HepG2 (cell line): ENCODE data around the gene PRPF4. TPM values are rescaled to one million over a fixed set of nuclear protein-coding genes. Genes with fewer than 3 reads are reported as not detected.

Experiments
- TP53 ChIP-seq: sonication (generic); formaldehyde crosslinking; conservative IDR thresholded peaks from 2 replicates; pipeline ENCODE4 v1.4.0; 2020; ENCODE audit warnings: missing genetic modification reagents
- YEATS2 ChIP-seq: sonication (generic); formaldehyde crosslinking; IDR thresholded peaks from 2 replicates; pipeline ENCODE4 v1.4.0; 2020; ENCODE audit warnings: missing genetic modification reagents, borderline replicate concordance
- YEATS4 ChIP-seq: sonication (generic); formaldehyde crosslinking; IDR thresholded peaks from 2 replicates; pipeline ENCODE4 v1.4.0; 2020; ENCODE audit warnings: missing genetic modification reagents, borderline replicate concordance
- ZFX ChIP-seq: sonication (generic); formaldehyde crosslinking; IDR thresholded peaks from 2 replicates; pipeline ENCODE4 v1.4.0; 2020; ENCODE audit warnings: mild to moderate bottlenecking, low read depth, missing genetic modification reagents, moderate library complexity
- ZNF30 ChIP-seq: sonication (generic); formaldehyde crosslinking; IDR thresholded peaks from 2 replicates; pipeline ENCODE4 v1.5.0; 2020; ENCODE audit warnings: mild to moderate bottlenecking, missing genetic modification reagents
- ZNF326 ChIP-seq: sonication (generic); formaldehyde crosslinking; IDR thresholded peaks from 2 replicates; pipeline ENCODE4 v1.4.0; 2020; ENCODE audit warnings: missing genetic modification reagents, borderline replicate concordance
- ZNF446 ChIP-seq: sonication (generic); formaldehyde crosslinking; IDR thresholded peaks from 2 replicates; pipeline ENCODE4 v1.5.0; 2020; ENCODE audit warnings: mild to moderate bottlenecking, missing genetic modification reagents
- ZNF460 ChIP-seq: sonication (generic); formaldehyde crosslinking; IDR thresholded peaks from 2 replicates; pipeline ENCODE4 v1.5.1; 2020; ENCODE audit warnings: missing genetic modification reagents, mild to moderate bottlenecking, borderline replicate concordance
- polyA plus RNA-seq, 8 experiments: library from polyadenylated mRNA; depleted of rRNA in 3 of 8; stranded (reverse) in 7 of 8; unstranded in 1 of 8; fragments of >200 nt; fragmentation: Illumina TruSeq in 4 of 8; extraction: Trizol in 4 of 8; gene quantifications; 2 replicates each; pipeline versions ENCODE4 v1.2.1 to v1.2.3, GENCODE V29; 2011 to 2016; ENCODE audit warnings: low read depth in 4 of 8, missing spikeins in 1 of 8, mixed read lengths in 1 of 8; ENCODE audit not compliant: insufficient read depth in 1 of 8
- total RNA-seq, 5 experiments: library from RNA; depleted of rRNA; stranded (reverse); fragments of >200 nt; fragmentation: Illumina TruSeq; extraction: Trizol; gene quantifications; 2 replicates each; pipeline ENCODE4 v1.2.3, GENCODE V29; 2016; ENCODE audit warnings: low read depth in 1 of 5
- TF ChIP-seq, protein P1 (sequence below): sonication (generic); formaldehyde crosslinking; IDR thresholded peaks from 2 replicates; pipeline ENCODE4 v1.5.0; 2020; ENCODE audit warnings: missing genetic modification reagents
- TF ChIP-seq, protein P2 (sequence below): sonication (generic); formaldehyde crosslinking; IDR thresholded peaks from 2 replicates; pipeline ENCODE4 v1.5.0; 2020; ENCODE audit warnings: missing genetic modification reagents, mild to moderate bottlenecking, borderline replicate concordance
- TF ChIP-seq, protein P3 (sequence below): IDR thresholded peaks from 2 replicates; pipeline ENCODE4 v1.6.1; 2016; ENCODE audit warnings: low read depth, missing genetic modification reagents, missing compliant biosample characterization
- TF ChIP-seq, protein P4 (sequence below): sonication (generic); formaldehyde crosslinking; IDR thresholded peaks from 2 replicates; pipeline ENCODE4 v1.4.0; 2020; ENCODE audit warnings: mild to moderate bottlenecking, missing genetic modification reagents

PRPF4 gene
- total and polyA plus RNA-seq, 2 of the 13 experiments (the other 11 are each of a cell fraction or from before 2014, with no cell fraction given) = 10.3 to 49.0 TPM

DNA sequence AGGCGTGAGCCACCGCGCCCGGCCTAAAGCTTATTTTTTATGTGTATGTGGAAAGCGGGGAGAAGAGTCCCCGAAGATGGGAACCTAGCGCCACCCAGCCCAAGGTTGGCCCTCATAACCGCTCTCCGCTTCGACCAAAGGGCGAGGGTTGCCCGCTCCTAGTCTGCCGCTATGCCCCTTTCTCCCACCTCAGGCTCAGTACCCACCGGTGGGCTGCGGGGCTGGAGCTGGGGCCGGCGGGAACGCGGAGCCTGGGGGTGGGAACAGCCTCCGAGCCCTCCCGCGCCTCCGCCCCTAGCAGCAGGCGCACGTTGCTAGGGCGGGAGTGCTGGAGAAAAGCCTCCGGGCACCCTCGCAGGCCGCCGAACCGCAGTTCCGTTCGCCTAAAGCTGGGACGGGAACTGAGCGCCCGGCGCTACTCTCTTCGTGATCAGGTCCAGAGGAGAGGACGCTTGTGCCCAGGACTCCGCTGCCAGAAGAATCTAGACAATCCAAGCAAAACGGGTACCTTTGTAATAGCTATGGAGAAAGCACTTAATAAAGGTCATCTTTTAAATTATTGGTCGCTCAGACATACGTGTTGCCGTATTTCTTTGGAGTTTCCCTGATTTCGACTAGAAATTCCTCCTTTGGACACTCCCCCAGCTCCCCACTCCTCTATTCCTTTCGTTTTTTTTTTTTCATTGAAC lies 64.7 kb downstream of the PRPF4 start, which contains the start of gene WDR31 (continued):
- TF ChIP-seq, protein P1, sequence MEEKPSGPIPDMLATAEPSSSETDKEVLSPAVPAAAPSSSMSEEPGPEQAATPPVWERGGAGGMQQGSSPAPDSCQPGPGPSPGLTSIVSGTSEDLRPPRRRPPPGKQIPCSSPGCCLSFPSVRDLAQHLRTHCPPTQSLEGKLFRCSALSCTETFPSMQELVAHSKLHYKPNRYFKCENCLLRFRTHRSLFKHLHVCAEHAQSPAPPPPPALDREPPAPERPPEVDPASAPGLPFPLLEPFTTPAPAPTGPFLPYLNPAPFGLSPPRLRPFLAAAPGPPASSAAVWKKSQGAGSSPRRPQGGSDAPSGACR (CRISPR knock-in tag) = peak; percentile 60
- peak; percentile 93 for TF ChIP-seq YEATS2 (CRISPR knock-in tag)
- TF ChIP-seq ZNF460 = peak; percentile 90
- peak; percentile 98 for TF ChIP-seq YEATS4
- TF ChIP-seq ZFX (CRISPR knock-in tag) = peak; percentile 90
- TF ChIP-seq, protein P2, sequence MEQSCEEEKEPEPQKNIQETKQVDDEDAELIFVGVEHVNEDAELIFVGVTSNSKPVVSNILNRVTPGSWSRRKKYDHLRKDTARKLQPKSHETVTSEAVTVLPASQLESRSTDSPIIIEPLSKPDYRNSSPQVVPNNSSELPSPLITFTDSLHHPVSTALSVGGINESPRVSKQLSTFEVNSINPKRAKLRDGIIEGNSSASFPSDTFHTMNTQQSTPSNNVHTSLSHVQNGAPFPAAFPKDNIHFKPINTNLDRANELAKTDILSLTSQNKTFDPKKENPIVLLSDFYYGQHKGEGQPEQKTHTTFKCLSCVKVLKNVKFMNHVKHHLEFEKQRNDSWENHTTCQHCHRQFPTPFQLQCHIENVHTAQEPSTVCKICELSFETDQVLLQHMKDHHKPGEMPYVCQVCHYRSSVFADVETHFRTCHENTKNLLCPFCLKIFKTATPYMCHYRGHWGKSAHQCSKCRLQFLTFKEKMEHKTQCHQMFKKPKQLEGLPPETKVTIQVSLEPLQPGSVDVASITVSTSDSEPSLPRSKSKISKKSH (CRISPR knock-in tag) = no peak; the same call in 1 of the 2 replicates
- no peak for TF ChIP-seq ZNF446
- TF ChIP-seq ZNF326 (CRISPR knock-in tag) = no peak
- 0 out of 2 replicates have a peak, but pooled peaks have one; percentile 59 for TF ChIP-seq ZNF30 (CRISPR knock-in tag)
- TF ChIP-seq, protein P3, sequence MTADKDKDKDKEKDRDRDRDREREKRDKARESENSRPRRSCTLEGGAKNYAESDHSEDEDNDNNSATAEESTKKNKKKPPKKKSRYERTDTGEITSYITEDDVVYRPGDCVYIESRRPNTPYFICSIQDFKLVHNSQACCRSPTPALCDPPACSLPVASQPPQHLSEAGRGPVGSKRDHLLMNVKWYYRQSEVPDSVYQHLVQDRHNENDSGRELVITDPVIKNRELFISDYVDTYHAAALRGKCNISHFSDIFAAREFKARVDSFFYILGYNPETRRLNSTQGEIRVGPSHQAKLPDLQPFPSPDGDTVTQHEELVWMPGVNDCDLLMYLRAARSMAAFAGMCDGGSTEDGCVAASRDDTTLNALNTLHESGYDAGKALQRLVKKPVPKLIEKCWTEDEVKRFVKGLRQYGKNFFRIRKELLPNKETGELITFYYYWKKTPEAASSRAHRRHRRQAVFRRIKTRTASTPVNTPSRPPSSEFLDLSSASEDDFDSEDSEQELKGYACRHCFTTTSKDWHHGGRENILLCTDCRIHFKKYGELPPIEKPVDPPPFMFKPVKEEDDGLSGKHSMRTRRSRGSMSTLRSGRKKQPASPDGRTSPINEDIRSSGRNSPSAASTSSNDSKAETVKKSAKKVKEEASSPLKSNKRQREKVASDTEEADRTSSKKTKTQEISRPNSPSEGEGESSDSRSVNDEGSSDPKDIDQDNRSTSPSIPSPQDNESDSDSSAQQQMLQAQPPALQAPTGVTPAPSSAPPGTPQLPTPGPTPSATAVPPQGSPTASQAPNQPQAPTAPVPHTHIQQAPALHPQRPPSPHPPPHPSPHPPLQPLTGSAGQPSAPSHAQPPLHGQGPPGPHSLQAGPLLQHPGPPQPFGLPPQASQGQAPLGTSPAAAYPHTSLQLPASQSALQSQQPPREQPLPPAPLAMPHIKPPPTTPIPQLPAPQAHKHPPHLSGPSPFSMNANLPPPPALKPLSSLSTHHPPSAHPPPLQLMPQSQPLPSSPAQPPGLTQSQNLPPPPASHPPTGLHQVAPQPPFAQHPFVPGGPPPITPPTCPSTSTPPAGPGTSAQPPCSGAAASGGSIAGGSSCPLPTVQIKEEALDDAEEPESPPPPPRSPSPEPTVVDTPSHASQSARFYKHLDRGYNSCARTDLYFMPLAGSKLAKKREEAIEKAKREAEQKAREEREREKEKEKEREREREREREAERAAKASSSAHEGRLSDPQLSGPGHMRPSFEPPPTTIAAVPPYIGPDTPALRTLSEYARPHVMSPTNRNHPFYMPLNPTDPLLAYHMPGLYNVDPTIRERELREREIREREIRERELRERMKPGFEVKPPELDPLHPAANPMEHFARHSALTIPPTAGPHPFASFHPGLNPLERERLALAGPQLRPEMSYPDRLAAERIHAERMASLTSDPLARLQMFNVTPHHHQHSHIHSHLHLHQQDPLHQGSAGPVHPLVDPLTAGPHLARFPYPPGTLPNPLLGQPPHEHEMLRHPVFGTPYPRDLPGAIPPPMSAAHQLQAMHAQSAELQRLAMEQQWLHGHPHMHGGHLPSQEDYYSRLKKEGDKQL (CRISPR knock-in tag) = 0 out of 2 replicates have a peak, but pooled peaks have one; percentile 44
- TF ChIP-seq, protein P4, sequence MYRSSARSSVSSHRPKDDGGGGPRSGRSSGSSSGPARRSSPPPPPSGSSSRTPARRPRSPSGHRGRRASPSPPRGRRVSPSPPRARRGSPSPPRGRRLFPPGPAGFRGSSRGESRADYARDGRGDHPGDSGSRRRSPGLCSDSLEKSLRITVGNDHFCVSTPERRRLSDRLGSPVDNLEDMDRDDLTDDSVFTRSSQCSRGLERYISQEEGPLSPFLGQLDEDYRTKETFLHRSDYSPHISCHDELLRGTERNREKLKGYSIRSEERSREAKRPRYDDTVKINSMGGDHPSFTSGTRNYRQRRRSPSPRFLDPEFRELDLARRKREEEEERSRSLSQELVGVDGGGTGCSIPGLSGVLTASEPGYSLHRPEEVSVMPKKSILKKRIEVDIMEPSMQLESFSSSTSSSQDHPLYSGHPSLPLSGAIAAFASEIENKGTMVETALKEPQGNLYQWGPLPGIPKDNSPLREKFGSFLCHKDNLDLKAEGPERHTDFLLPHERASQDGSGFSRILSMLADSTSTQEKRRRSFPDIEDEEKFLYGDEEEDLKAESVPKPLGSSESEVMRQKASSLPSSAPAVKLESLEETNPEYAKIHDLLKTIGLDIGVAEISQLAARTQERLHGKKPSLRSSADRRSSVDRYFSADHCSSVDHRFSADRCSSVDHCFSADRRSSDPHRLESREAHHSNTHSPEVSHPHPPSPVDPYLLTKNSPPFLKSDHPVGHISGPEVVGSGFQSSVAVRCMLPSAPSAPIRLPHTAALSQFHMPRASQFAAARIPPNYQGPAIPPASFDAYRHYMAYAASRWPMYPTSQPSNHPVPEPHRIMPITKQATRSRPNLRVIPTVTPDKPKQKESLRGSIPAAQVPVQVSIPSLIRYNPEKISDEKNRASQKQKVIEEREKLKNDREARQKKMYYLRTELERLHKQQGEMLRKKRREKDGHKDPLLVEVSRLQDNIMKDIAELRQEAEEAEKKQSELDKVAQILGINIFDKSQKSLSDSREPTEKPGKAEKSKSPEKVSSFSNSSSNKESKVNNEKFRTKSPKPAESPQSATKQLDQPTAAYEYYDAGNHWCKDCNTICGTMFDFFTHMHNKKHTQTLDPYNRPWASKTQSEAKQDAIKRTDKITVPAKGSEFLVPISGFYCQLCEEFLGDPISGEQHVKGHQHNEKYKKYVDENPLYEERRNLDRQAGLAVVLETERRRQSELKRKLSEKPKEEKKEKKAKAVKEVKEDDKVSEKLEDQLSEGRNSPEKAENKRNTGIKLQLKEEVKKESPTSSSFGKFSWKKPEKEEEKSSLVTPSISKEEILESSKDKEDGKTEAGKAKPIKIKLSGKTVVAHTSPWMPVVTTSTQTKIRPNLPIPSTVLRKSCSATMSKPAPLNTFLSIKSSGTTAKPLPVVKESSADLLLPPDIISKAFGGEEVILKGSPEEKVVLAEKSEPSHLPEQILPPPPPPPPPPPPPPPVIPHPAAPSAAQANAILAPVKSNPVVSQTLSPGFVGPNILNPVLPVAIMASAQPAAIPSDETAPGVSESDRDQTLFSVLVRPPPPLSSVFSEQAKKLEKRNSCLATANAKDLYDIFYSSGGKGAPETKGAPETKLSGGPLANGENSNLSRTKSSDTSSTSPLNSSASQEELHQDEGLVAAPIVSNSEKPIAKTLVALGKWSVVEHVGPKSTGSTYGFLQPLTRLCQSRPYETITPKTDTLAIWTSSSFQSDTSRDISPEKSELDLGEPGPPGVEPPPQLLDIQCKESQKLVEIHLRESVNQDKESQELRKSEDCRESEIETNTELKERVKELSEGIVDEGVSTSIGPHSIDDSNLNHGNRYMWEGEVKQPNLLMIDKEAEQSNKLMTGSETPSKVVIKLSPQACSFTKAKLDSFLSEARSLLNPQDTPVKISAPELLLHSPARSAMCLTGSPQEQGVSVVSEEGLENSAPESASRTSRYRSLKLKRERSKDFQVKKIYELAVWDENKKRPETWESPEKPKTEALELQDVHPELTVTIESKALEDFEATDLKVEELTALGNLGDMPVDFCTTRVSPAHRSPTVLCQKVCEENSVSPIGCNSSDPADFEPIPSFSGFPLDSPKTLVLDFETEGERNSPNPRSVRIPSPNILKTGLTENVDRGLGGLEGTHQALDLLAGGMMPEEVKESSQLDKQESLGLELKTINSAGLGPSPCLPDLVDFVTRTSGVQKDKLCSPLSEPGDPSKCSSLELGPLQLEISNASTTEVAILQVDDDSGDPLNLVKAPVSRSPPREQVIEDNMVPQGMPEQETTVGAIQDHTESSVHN (CRISPR knock-in tag) = 0 out of 2 replicates have a peak, but pooled peaks have one; percentile 46
- TF ChIP-seq TP53 (CRISPR knock-in tag) = no peak; the same call in 1 of the 2 replicates
